ENCODE measurements around the gene POLR2E. TPM values are rescaled to one million over a fixed set of nuclear protein-coding genes. Genes with fewer than 3 reads are reported as not detected.

POLR2E gene
- total and polyA plus RNA-seq, 8 donors = 24.5 to 361 (median 91.0) TPM

DNA sequence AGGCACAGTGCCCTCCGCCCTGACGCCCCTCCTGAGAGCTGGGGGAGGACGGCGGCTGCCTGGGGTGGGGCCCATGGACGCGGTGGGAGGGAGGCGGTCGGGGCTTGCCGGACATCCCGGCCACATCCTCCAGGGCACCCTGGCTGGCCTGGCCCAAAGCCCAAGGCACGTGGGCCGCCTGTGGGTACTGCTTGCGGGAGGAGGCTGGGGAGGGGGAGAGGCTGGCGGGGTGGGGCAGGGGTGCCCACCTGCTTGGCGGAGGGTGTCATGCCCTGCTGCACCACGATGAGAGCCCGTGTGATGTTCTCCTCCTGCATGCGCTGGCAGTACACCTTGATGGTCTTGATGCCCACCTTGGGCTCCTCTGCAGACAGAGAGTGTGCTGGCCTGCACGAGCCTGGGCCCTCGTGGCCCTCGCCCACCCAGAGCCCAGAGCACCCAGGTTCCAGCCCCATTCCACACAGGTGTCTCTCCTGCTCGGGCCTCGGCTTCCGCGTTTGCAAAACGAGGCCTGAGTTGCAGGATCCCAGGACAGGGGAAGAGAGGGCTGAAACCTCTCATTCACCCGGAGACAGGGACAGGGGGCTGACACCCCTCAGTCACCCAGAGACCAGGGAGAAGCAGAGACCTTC lies 3.5 kb downstream of the POLR2E start:
- Histone ChIP-seq H3K4me3 (no peak overlapping the region), H3K27me3 (no peaks in the 10 kb centered on the region), H3K27ac (no peak overlapping the region), H3K36me3 (peaks cover 34 to 71% (median 68%) of the 10 kb centered on the region in 4 donors), H3K4me1 (peaks cover 18 to 78% (median 46%) of the 10 kb centered on the region in 4 donors), H3K9me3 (no peaks in the 10 kb centered on the region)
- intact Hi-C loops (cut with DNase I; ENCODE audit: low total_unique reads) = loop anchor here (10.0 kb wide), 1 partner anchor 47 kb away; the partner anchor contains the start of gene ABCA7
- no peak for TF ChIP-seq CTCF (IDR thresholded peaks at IDR 0.05)
- no peak for TF ChIP-seq POLR2AphosphoS5 (IDR thresholded peaks at IDR 0.05)
- TF ChIP-seq POLR2A (IDR thresholded peaks at IDR 0.05) = no peak
- no peak for TF ChIP-seq EP300 (IDR thresholded peaks at IDR 0.05)
- 87 to 92% (median 90%) methylated on average over 8 to 27 of the region's 27 CpGs for WGBS, 5 donors
- no peak for DNase-seq

DNA sequence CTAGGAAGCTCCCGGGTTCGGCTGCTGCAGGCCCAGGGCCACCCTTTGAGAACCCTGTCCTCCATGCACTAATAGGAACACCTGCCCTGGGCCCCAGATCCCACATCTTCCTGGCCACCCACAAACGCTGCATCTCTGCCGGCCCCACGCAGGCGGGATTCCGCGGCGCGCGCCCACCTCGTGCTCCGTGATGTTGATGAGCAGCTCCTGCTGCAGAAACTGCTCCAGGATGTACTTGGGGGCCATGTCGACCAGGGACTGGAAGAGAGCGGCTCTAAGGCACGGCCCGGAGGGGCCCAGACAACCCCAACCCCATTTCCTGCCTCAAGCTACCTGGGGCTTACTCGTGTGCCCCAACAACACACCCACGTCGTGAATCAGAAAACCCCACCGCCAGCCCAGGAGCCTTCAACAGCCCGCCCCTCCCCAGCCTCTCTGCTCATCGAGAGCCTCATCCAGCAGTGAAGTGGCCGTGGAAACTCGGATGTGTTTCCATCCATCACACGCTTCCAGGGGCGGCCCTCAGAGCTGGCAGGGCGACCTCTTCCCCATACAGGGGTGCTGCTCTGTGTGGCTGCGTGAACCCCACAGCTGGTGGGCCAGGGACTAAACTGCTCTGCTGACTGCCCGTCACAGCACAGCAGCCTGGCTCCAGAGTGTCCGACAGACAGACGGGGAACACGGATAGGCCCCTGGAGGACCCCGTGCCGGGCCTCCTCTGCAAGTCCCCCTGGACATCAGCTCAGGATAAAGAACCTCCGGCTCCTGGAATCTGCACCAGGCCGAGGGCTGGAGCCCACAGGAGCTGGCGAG lies 4.2 kb downstream of the POLR2E start:
- DNase-seq = no peak

GRCh38 chr19:1089891-1090290 lies 5.3 kb downstream of the POLR2E start:
- no peak for DNase-seq
- Histone ChIP-seq H3K27me3 (no peaks in the 10 kb centered on the region), H3K4me1 (peaks cover 13 to 78% (median 39%) of the 10 kb centered on the region in 4 donors), H3K9me3 (no peaks in the 10 kb centered on the region), H3K4me3 (no peak overlapping the region), H3K27ac (no peak overlapping the region), H3K36me3 (peaks cover 40 to 87% (median 80%) of the 10 kb centered on the region in 4 donors)
- TF ChIP-seq EP300 (IDR thresholded peaks at IDR 0.05) = no peak
- no peak for TF ChIP-seq POLR2AphosphoS5 (IDR thresholded peaks at IDR 0.05)
- no peak for TF ChIP-seq POLR2A (IDR thresholded peaks at IDR 0.05)
- no peak for TF ChIP-seq CTCF (IDR thresholded peaks at IDR 0.05)
- intact Hi-C loops (cut with DNase I; ENCODE audit: low total_unique reads) = loop anchor here (10.0 kb wide), 1 partner anchor 45 kb away; the partner anchor contains the start of gene ABCA7
- 73 to 86% (median 80%) methylated on average over 14 to 22 of the region's 22 CpGs for WGBS, 5 donors

More for the DNA sequence above, 4.2 kb downstream of the POLR2E start:
- WGBS, 5 donors = 89 to 95% (median 93%) methylated on average over 31 to 38 of the region's 38 CpGs
- intact Hi-C loops (cut with DNase I; ENCODE audit: low total_unique reads) = loop anchor here (10.0 kb wide), 1 partner anchor 46 kb away; the partner anchor contains the start of gene ABCA7
- no peak for TF ChIP-seq EP300 (IDR thresholded peaks at IDR 0.05)
- TF ChIP-seq CTCF (IDR thresholded peaks at IDR 0.05) = no peak
- no peak for TF ChIP-seq POLR2AphosphoS5 (IDR thresholded peaks at IDR 0.05)
- TF ChIP-seq POLR2A (IDR thresholded peaks at IDR 0.05) = no peak
- H3K27ac ChIP-seq = no peak overlapping the region
- peaks cover 40 to 78% (median 75%) of the 10 kb centered on the region in 4 donors for H3K36me3 ChIP-seq
- H3K4me1 ChIP-seq = peaks cover 18 to 82% (median 46%) of the 10 kb centered on the region in 4 donors
- no peaks in the 10 kb centered on the region for H3K9me3 ChIP-seq
- H3K4me3 ChIP-seq = no peak overlapping the region
- no peaks in the 10 kb centered on the region for H3K27me3 ChIP-seq

GRCh38 chr19:1089126-1089771 lies 5.9 kb downstream of the POLR2E start:
- WGBS, 5 donors = 91 to 96% (median 94%) methylated on average over 24 to 32 of the region's 32 CpGs
- TF ChIP-seq CTCF (IDR thresholded peaks at IDR 0.05) (no peak), POLR2AphosphoS5 (IDR thresholded peaks at IDR 0.05) (no peak), EP300 (IDR thresholded peaks at IDR 0.05) (no peak), POLR2A (IDR thresholded peaks at IDR 0.05) (no peak)
- Histone ChIP-seq H3K4me1 (peaks cover 10 to 74% (median 34%) of the 10 kb centered on the region in 4 donors), H3K27ac (peak overlapping the region in 2 of 5 donors; percentile 76 to 77), H3K27me3 (no peaks in the 10 kb centered on the region), H3K9me3 (no peaks in the 10 kb centered on the region), H3K4me3 (no peak overlapping the region), H3K36me3 (peaks cover 40 to 93% (median 83%) of the 10 kb centered on the region in 4 donors)
- intact Hi-C loops (cut with DNase I; ENCODE audit: low total_unique reads) = no loop called here
- DNase-seq = no peak
